GM19193 (cell line): Measurements from ENCODE around the gene RAD23B.
A peak's percentile ranks its signal among the peaks of the same experiment; 100 is the strongest.

ENCODE experiments used
- POLR2A ChIP-seq: IDR thresholded peaks from 4 replicates; pipeline ENCODE4 v1.6.1; 2011; ENCODE audit not compliant: insufficient read depth, insufficient read length; ENCODE audit errors: extremely low read depth

Gene RAD23B

DNA sequence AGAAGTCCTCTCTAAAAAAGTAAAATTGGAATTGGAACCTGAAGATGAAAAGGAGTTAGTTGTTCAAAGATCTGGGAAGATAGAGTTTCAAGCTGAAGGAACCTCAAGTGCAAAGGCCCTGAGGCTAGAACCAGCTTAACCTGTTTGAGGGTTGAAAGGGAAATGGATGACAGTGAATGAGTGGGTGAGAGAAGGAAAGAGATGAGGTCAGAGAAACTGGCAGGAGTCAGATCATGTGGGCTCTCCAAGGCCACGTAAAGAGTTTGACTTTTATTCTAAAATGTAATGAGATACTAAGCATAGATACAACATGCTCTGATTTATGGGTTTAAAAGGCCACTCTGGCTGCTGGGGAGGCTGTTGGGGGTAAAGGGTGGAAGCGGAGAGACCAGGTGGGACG lies 2.5 kb upstream of the RAD23B start:
- no peak for TF ChIP-seq POLR2A

DNA sequence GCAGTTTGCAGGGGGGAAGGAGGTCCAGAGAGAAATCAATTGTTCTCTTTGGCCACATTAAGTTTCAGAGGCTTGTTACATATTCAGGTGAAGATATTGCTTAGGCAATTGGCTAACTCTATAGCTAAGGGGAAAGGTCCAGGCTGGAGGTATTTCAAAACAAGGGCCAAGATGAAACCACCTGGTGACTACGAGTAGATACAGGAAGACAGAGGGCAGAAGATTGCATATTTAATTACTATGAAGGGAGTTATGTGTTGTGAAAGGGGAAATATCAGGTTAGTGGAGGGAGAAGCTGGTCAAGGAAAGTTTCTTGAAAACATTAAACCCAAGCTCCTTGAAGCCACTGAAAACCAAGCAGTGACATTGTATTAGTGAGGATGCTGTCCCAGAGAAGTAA lies 1.9 kb upstream of the RAD23B start:
- TF ChIP-seq POLR2A: no peak

DNA sequence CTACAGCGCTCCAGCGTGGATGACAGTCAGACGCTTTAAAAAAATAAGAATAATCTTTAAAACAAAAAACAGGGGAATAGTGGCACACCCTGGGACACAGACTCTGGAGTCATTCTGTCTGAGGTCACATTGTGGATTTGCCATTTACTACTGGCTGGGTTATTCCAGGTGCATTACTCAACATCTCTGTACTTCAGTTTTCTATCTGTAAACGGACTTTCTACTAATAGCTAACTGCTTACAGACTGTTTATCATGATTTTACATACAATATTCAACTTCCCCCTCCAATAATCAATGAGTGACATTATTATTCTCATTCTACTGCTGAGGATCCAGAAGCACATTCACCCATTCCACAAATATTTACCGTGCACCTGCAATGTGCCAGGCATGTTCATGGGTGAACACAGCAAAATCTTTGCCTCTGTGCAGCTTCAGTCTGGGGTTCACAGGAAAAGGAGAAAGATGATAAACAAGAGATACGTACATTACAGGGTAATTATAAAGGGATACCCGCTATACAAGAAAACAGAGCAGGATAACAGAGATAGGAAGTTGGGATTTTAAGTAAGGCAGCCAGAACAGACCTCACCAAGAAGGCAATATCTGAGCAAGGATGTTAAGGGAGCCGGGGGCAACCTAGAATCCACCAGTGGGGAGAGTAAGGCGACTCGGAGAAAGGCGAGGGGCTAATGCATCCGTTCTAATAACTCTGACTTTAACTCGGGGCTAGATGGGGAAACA lies 984 bp upstream of the RAD23B start:
- no peak for TF ChIP-seq POLR2A

DNA sequence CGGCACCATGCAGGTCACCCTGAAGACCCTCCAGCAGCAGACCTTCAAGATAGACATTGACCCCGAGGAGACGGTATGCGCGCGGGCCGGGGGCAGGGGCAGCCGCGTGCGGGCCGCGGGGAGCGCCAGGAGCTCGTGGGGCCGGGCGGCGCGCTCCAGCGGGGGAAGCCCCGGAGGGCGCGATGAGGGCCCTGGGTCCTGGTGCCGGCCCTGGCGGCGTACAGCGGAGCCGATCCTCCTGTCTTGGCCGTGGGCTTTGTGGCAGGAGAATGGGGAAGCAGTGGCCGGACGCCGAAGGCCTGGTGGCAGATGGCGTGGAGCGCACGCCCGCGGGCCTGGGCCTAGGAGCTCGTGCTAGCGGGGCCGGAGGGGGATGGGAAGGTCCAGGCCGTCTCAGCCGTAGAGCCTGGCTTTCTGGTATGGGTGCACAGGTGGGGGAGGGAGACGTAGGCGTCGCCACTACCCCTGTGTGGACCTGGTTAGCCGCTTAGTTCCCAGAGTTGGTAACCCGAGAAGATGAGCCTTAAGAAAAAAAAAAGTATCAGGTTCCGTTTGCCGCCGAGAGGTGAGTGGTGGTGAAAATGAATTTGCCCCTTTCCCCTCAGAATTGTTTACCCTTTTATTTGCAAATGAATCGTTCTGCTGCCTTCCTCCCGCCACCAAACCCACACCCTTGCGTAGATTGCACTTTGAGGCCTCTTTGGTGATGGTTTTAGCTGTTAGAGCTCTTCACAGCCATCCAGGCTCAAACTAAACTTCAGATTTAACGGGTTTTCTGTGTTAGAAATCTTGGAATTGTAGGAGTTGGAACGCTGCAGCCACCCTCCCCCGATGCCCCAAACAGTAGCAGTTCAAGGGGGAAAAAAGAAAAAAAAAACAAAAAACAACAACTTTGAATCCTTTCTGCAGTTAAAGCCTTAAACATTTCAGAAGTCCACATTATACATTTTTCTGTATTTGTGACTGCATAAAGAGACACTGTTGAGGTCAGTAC lies 841 bp downstream of the RAD23B start:
- TF ChIP-seq POLR2A: peak; percentile 27

DNA sequence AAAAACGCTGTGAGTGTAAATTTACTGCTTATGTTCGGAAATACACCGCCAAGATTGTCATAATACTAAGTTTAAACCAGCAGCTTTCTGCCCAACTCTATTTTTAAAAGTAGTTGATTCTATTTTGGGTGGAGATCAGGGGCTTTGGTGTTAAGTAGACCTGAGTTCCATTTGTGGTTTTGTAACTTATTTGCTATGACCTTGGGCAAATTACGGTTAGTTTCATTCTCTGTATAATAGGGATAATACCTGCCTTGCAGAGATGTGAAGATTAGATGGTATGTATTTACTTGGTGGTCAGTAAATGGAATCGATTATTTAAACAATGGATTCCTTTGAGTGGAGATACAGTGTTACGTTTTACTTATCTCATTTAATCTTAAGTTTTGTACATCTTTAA lies 1.6 kb downstream of the RAD23B start:
- TF ChIP-seq POLR2A: no peak

DNA sequence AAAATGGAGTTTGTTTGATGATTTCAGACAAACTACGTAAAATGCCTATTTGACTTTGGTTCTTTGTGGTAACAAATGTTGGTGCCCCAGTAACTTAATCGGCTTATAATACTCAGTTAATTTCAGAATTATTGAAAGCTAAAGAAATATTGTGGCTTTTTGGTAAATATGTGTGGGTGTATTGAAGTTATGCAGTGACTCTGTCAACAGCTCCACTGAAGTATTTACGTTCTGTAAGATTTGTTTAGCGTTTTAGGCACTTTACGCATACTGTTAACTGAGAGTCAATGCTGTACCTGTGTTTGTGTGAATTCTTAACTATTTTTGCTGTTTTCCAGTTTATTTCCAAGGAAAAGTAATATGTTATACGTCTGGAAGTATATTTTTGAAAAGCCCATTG lies 2.2 kb downstream of the RAD23B start:
- TF ChIP-seq POLR2A: no peak

DNA sequence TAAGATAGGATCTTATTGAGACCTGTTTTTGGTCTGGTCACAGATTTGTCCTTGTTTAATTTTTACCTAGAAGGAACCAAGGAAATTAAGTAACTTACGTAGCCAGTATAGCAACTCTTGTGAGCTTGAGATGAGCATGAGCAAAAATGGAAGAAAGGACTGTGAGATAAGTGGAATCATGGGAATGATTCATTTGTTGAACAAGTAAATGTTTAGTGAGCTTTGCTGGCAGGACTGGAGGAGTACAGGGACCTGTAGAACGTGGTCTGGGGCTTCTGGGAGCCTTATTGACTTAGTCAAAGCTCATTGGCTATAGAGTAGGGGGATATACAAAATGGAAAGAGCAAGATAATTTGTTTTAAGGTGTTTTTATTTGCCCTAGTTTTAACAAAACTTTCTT lies 3.0 kb downstream of the RAD23B start:
- TF ChIP-seq POLR2A: no peak

DNA sequence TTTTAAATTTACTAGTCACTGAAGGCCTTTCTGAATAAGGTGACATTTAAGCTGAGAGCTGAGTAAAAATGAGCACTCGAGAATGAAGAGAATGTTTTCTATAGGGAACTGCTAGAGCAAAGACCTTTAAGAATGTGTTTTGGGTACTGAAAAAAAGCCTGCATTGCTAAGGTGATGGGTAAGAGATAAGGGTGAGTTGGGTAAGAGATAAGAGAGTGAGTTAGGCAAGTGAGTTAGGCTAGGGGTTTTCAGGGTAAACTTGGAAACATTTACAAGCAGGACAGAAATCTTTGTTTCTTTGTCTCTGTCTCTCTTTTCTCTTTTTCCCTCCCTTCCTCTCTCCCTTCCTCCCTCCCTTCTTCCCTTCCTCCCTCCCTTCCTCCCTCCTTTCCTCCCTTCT lies 5.6 kb downstream of the RAD23B start:
- no peak for TF ChIP-seq POLR2A

DNA sequence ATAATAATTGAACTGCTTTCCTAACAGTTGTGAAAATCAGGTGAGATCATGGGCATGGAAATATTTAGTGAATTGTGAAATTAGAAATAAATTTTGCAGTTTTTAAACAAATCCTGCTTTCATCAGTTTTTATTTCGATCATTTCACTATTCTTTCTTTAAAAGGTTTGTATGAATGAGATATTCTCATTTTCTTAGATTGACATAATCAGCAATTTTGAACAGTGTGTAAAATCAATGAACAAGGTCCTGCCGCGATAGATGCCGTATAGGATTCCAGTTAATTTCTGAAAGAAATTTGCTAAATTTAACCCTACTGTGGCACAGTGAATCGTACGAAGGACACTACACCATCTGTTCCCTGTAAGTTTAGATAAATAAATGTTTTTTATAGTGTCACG lies 7.5 kb downstream of the RAD23B start:
- TF ChIP-seq POLR2A: no peak

DNA sequence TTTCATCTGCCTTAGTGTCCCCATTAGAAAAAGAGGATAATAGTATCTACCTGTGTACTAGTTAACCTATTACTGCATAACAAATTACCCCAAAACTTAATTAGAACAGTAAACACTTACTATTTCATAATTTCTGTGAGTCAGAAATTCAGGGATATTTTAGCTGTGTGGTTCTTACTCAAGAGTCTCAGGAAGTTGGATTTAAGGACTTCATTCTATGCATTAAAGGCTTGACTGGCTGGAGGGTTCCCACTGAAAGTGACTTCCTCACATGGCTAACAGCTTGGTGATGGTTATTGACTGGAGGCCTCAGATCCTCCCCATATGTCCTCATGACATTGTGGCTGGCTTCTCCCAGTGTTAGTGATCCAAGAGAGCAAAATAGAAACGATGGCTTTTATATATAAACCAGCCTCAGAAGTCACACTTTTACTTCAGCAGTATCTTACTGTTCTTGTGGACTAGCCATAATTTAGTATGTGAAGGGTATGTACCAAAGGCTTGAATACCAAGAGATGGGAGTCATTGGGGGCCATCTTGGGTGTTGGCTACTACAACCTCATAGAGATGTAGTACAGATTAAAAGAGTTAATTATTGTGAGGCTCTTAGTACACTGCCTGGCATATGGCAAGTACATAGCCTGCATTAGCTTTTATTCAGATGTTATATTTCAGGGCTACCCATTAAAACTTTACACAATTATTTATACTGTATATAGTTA lies 9.9 kb downstream of the RAD23B start:
- TF ChIP-seq POLR2A: no peak

DNA sequence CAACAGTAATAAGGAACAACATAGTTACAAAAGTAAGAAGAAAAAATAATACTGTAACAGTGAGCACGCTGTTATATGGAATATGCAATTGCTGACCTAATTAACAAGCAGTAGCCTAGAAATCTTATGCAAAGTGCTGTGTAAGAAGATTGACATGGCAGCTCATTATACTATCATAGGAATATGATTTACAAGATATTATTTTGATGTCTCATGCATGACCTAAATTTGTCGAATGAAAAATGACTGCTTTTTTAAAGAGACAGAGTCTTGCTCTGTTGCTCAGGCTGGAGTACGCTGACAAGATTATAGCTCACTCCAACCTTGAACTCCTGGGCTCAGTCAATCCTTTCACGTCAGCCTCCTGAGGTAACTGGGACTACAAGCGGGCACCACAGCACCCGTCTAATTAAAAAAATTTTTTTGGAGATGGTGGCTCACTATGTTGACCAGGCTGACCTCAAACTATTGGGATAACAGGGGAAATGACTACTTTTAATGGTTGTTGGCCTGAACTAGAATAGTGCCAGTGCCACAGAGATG lies 10.5 kb downstream of the RAD23B start:
- TF ChIP-seq POLR2A: no peak

DNA sequence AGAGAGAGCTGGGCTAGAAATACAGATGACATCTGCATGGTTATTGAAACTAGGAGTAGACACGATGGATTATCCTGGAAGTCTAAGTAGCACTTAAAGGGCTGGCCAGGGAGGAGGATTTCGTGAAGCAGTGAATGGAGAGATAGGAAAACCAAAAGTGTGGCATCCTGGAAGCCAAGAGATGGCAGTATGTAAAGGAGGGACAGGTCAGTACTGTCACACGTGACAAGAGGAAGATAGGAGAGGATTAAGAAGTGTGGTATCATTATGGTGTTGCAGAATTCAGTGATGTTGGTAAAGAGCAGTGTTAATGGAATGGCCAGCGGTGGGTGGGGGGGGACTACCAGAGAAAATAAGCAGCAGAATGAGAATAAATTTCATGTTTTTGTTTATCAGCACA lies 11.7 kb downstream of the RAD23B start:
- no peak for TF ChIP-seq POLR2A

DNA sequence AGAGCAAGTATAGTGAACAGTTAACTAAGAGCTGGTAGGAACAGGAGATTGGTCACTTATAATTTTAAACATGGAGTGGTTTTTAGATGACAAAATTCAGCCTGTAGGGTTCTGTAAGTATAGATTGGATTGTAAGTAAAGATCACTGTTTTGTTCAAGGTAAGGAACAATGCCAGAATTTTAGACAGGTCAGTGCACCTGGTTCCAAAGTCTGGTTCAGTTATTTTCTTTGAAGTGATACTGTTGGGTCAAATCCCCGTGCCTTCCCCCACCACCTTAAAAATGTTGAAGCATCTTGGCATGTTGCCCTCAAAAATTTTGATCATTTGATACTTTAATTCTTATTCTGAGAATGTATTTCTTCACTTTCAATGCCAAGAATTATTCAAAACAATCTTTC lies 12.9 kb downstream of the RAD23B start:
- no peak for TF ChIP-seq POLR2A

DNA sequence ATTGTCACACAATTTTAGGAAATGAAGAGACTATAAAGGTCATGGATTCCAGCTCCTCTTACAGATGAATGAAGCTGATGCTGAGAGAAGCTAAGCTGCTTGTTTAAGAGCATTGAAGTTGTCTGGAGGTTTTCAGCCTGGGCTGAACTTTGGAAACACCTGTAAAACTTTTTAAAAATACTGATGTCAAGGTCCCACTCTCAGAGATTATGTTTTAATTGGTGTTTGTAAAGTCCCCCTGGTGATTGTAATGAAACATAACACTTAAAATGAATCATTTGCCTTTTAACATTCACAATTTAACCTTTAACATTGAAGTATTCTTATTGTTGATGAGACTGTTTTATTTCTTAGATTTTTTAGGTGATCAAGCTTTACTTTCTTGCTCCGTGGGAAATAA lies 16.4 kb downstream of the RAD23B start:
- no peak for TF ChIP-seq POLR2A

DNA sequence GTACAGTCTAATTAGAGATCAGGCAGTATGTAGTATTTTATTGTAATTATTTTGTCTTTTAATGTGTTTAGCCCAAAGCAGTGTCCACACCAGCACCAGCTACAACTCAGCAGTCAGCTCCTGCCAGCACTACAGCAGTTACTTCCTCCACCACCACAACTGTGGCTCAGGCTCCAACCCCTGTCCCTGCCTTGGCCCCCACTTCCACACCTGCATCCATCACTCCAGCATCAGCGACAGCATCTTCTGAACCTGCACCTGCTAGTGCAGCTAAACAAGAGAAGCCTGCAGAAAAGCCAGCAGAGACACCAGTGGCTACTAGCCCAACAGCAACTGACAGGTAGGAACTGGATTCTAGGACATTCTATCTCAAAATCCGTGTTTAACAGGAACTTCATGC lies 23.2 kb downstream of the RAD23B start:
- TF ChIP-seq POLR2A: no peak
